CD14-positive monocyte (primary cell): Measurements from ENCODE around the gene PKLR. TPM values are rescaled to one million over a fixed set of nuclear protein-coding genes. Genes with fewer than 3 reads are reported as not detected.

Experiments
- DNase-seq, 3 donors: peaks; one replicate each; pipeline ENCODE4 v3.0.0-alpha.2; 2011 to 2022
- H2AFZ ChIP-seq: 2 replicates; pipeline ENCODE4 v1.6.0; 2012; ENCODE audit warnings: mild to moderate bottlenecking, low read depth, low read length, inconsistent platforms; ENCODE audit not compliant: insufficient read depth, poor library complexity, severe bottlenecking
- H3K27ac ChIP-seq, 2 donors: 1 replicate in 1 of 2; 2 replicates in 1 of 2; pipeline ENCODE4 v1.5.1; 2012 to 2013; ENCODE audit warnings: low read length in 2 of 2, control low read depth in 1 of 2, inconsistent platforms in 1 of 2, low read depth in 1 of 2, mild to moderate bottlenecking in 1 of 2
- H3K27me3 ChIP-seq, 2 donors: one replicate each; pipeline versions ENCODE4 v1.6.0 to v1.6.1; 2011 to 2013; ENCODE audit warnings: low read length in 2 of 2; ENCODE audit not compliant: control insufficient read depth in 2 of 2, insufficient read depth in 2 of 2
- H3K36me3 ChIP-seq, 2 donors: replicated peaks in 1 of 2; 1 replicate in 1 of 2; 2 replicates in 1 of 2; pipeline versions ENCODE4 v1.5.1 to v1.6.1; 2012 to 2013; ENCODE audit warnings: low read length in 2 of 2, control low read depth in 1 of 2, inconsistent platforms in 1 of 2, mild to moderate bottlenecking in 1 of 2; ENCODE audit not compliant: insufficient read depth in 2 of 2, control insufficient read depth in 1 of 2
- H3K4me1 ChIP-seq, 2 donors: 1 replicate in 1 of 2; 2 replicates in 1 of 2; pipeline versions ENCODE4 v1.5.1 to v1.6.1; 2012 to 2013; ENCODE audit warnings: low read length in 2 of 2, control low read depth in 1 of 2, inconsistent platforms in 1 of 2, mild to moderate bottlenecking in 1 of 2, moderate library complexity in 1 of 2; ENCODE audit not compliant: insufficient read depth in 2 of 2, control insufficient read depth in 1 of 2
- H3K4me2 ChIP-seq: replicated peaks from 2 replicates; pipeline ENCODE3; 2012; ENCODE audit warnings: low read length, moderate library complexity, mild to moderate bottlenecking; ENCODE audit not compliant: poor library complexity, severe bottlenecking; ENCODE audit errors: extremely low read depth
- H3K4me3 ChIP-seq, 3 experiments: fragments of 200-600 bp in 1 of 3; sonication (generic) in 1 of 3; replicated peaks in 1 of 3; 1 replicate in 2 of 3; 2 replicates in 1 of 3; pipeline ENCODE4 v1.5.1; 2011 to 2013; ENCODE audit warnings: low read length in 3 of 3, mild to moderate bottlenecking in 3 of 3, control low read depth in 2 of 3, low read depth in 2 of 3, inconsistent platforms in 1 of 3, moderate library complexity in 1 of 3
- H3K79me2 ChIP-seq: 2 replicates; pipeline ENCODE4 v1.6.0; 2012; ENCODE audit warnings: mild to moderate bottlenecking, control low read depth, inconsistent platforms, low read length, moderate library complexity; ENCODE audit not compliant: insufficient read depth
- H3K9ac ChIP-seq: 2 replicates; pipeline ENCODE4 v1.6.0; 2017; ENCODE audit warnings: low read length, mild to moderate bottlenecking; ENCODE audit not compliant: insufficient read depth, poor library complexity, severe bottlenecking
- H3K9me3 ChIP-seq, 2 donors: replicated peaks in 1 of 2; 1 replicate in 1 of 2; 2 replicates in 1 of 2; pipeline versions ENCODE4 v1.5.1 to v1.6.1; 2012 to 2013; ENCODE audit warnings: low read length in 2 of 2, control low read depth in 1 of 2; ENCODE audit not compliant: control insufficient read depth in 1 of 2, insufficient read depth in 1 of 2
- H4K20me1 ChIP-seq: 2 replicates; pipeline ENCODE4 v1.6.0; 2012; ENCODE audit warnings: mild to moderate bottlenecking, low read length, control low read depth, moderate library complexity; ENCODE audit not compliant: insufficient read depth
- H3K27ac Mint-ChIP-seq, 7 donors: one replicate each; pipeline ENCODE4 v1.8.0; 2020; ENCODE audit warnings: mild to moderate bottlenecking in 7 of 7, mixed read lengths in 7 of 7, moderate library complexity in 6 of 7, inconsistent platforms in 2 of 7
- H3K27me3 Mint-ChIP-seq, 3 donors: one replicate each; pipeline ENCODE4 v1.8.0; 2021 to 2022; ENCODE audit warnings: low read depth in 3 of 3, mild to moderate bottlenecking in 3 of 3, mixed read lengths in 3 of 3, moderate library complexity in 3 of 3, inconsistent platforms in 1 of 3
- H3K36me3 Mint-ChIP-seq, 2 donors: one replicate each; pipeline ENCODE4 v1.8.0; 2020; ENCODE audit warnings: mixed read lengths in 2 of 2, inconsistent platforms in 1 of 2, mild to moderate bottlenecking in 1 of 2
- H3K4me1 Mint-ChIP-seq: one replicate; pipeline ENCODE4 v1.8.0; 2020; ENCODE audit warnings: mild to moderate bottlenecking, mixed read lengths
- H3K4me3 Mint-ChIP-seq, 2 donors: one replicate each; pipeline ENCODE4 v1.8.0; 2020; ENCODE audit warnings: mild to moderate bottlenecking in 2 of 2, mixed read lengths in 2 of 2, moderate library complexity in 1 of 2
- H3K9me3 Mint-ChIP-seq, 7 donors: one replicate each; pipeline ENCODE4 v1.8.0; 2020 to 2022; ENCODE audit warnings: mixed read lengths in 7 of 7, mild to moderate bottlenecking in 6 of 7, moderate library complexity in 6 of 7, inconsistent platforms in 2 of 7
- CTCF ChIP-seq: fragments of 200-600 bp; IDR thresholded peaks from one replicate; pipeline ENCODE4 v1.8.0; 2022; ENCODE audit warnings: antibody characterized with exemption, mild to moderate bottlenecking
- WGBS: methylation state at CpG from one replicate; pipeline ENCODE4 v1.1.5; 2013; ENCODE audit warnings: missing lambda C conversion rate; ENCODE audit not compliant: insufficient coverage; 5-methylcytosine and 5-hydroxymethylcytosine counted together
- intact Hi-C, 2 donors: fragments of 100-400 bp; cut with micrococcal nuclease; formaldehyde crosslinking; loops; one replicate each; pipeline versions ENCODE4 v1.15.0 to v1.15.1; 2023
- polyA plus RNA-seq, 3 donors: library from polyadenylated mRNA; depleted of rRNA in 1 of 3; unstranded in 2 of 3; stranded (reverse) in 1 of 3; fragments of 300-500 nt in 2 of 3; fragments of >200 nt in 1 of 3; fragmentation: Illumina TruSeq in 2 of 3; gene quantifications; 1 replicate in 2 of 3; 2 replicates in 1 of 3; pipeline ENCODE4 v1.2.3, GENCODE V29; 2012 to 2021

The PKLR gene
- polyA plus RNA-seq, 3 donors = 0.05 TPM; not detected in 2

GRCh38 chr1:155339515-155340097 lies 38.4 kb upstream of the PKLR start:
- H3K79me2 ChIP-seq = no peaks in the 10 kb centered on the region
- TF ChIP-seq CTCF = no peak
- H3K4me1 ChIP-seq = no peaks in the 10 kb centered on the region
- Mint-ChIP-seq H3K4me3 (no peak overlapping the region), H3K36me3 (peaks cover 75 to 92% of the 10 kb centered on the region in 2 donors), H3K27ac (no peak overlapping the region), H3K4me1 (no peaks in the 10 kb centered on the region), H3K9me3 (no peaks in the 10 kb centered on the region), H3K27me3 (no peaks in the 10 kb centered on the region)
- no peak overlapping the region for H3K27ac ChIP-seq
- H3K27me3 ChIP-seq = no peaks in the 10 kb centered on the region
- WGBS = 86% methylated on average over 1 of the region's 8 CpGs
- no peak overlapping the region for H3K4me3 ChIP-seq
- intact Hi-C loops = no loop called here
- no peak for DNase-seq
- no peaks in the 10 kb centered on the region for H3K9me3 ChIP-seq
- no peak overlapping the region for H3K9ac ChIP-seq
- H4K20me1 ChIP-seq = no peaks in the 10 kb centered on the region
- peaks cover 91 to 100% of the 10 kb centered on the region in 2 donors for H3K36me3 ChIP-seq
- no peak overlapping the region for H3K4me2 ChIP-seq
- H2AFZ ChIP-seq = no peak overlapping the region

GRCh38 chr1:155334962-155335361 lies 33.7 kb upstream of the PKLR start:
- Histone ChIP-seq H2AFZ (no peak overlapping the region), H3K27ac (no peak overlapping the region), H3K4me3 (no peak overlapping the region), H3K79me2 (no peaks in the 10 kb centered on the region), H3K9ac (no peak overlapping the region), H3K36me3 (peaks cover 74 to 94% of the 10 kb centered on the region in 2 donors), H4K20me1 (peaks cover 8% of the 10 kb centered on the region), H3K27me3 (no peaks in the 10 kb centered on the region), H3K4me2 (no peak overlapping the region), H3K4me1 (no peaks in the 10 kb centered on the region), H3K9me3 (no peaks in the 10 kb centered on the region)
- intact Hi-C loops = no loop called here
- Mint-ChIP-seq H3K36me3 (peaks cover 62 to 89% of the 10 kb centered on the region in 2 donors), H3K4me1 (peaks cover 6% of the 10 kb centered on the region), H3K4me3 (no peak overlapping the region), H3K27me3 (no peaks in the 10 kb centered on the region), H3K9me3 (no peaks in the 10 kb centered on the region), H3K27ac (no peak overlapping the region)
- DNase-seq = no peak
- WGBS = 89% methylated on average over 1 of the region's 1 CpG
- TF ChIP-seq CTCF = no peak
